Stimulated activated CD8-positive, alpha-beta memory T cell treated with anti-CD3 and anti-CD28 coated beads, Interleukin-4, amount 100 ng/mL, for 48 hours (primary cell): Measurements from ENCODE around the gene ADISSP.

Experiments used
- DNase-seq: peaks from one replicate; pipeline ENCODE4 v3.0.0-alpha.2; 2020

ADISSP gene

DNA sequence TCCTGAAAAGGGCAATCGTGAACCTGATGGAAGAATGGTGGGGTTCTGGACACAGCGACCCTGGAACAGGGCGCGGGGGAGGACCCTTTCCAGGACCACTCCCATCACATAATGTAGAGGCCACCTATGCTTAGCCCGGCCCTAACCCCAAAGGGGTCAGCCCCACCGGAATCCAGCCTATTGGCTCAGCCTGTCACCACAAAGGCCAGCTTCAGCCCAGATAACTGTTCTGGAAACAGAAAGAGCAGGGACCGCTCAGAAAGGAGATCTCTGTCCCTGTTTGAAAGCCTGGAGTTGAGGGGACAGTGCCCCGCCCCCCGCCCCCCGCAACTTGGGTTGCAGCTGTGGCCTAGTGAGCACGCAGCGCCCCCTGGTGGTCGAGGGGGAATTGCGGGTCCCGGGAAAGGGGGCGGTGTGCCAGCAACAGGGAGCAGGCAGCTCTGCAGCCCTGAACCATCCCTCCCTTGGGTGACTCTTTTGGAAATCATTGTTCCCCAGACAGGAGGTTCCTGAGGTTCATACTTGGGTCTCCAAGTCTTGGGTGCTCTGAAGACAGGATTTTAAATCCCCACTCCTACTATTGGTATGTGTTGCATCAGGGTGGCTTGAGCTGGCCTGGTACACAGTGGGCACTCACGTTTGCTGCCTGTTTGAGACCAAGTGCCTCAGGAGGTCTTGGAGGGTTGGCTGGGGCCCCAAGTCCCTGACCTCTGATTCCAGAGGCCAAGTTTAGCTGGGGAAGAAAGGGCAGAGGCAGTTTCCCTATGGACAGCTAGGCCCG, 56.7 kb downstream of the ADISSP start:
- peak; percentile 93 for DNase-seq

DNA sequence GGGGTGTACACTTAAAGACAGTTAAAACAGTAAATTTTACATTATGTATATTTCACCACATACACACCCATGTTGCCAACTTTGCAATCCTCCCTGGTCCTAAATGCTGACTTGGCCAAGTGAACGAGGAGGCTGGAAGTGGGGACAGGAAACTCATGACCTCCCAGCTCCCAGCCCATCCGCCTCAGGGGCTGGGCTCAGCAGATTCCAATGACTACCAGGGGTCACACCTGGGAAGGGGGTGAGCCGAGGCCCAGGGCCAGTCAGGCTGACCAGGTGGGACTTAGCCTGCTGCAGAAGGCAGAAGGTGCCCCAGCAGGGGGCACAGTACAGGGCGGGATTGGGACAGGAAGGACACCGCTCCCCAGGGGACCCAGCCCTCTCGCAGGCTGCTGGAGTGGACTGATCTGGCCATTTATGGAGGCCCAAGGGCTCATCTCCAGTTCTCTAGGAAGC, 57.5 kb downstream of the ADISSP start:
- no peak for DNase-seq

DNA sequence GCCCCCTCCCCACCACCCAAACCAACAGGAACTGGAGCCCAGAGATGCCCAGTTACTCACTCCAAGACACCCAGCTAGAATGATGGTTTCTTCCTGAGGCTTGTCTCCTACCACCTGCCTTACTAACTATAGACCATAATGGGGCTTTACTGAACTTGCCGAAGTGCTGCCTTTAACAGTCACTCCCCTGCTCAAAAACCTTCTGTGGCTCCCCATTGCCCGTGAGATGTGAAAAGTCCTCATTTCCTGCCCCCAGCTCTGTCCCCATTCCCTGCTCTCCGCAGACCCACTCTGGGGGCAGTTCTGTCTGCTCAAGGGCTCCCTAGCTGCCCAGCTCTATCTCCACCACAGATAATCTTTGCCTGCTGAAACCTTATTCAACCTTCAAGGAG, 60.0 kb downstream of the ADISSP start:
- DNase-seq, result no peak

DNA sequence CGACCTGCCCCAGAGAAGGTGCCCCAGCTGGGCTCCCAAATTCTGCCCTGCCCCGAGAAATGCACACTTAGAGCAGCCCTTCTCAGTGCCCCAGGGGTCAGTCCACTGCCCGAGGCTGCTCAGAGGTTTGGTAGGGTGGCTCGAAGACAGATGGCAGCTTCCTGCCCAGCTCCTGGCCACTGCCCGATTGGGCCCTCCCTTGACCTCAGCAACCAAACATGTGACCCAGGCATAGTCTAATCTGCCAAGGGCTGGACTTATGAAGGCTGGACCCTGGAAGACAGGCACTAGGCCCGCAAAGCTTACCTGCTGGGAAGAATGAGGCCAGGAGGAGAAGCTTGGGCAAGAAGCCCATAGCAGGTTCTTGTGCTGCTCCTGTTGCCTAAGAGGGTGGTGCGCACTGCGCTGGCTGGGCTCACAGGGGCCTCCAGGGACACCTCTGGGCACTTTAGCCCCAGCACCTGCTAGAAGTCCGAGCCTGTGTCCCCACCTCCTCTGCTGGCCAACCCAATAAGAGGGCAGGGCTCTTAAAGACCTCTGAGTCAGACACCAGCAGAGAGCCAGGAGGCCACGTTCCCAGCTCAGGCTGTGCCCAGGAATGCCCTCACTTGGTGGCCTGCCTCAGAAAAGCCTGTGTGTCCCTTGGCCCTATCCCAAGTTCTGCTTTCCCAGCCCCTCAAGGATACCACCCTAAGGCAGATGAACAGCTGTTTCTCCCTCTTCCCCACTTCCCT, 60.6 kb downstream of the ADISSP start:
- no peak for DNase-seq

DNA sequence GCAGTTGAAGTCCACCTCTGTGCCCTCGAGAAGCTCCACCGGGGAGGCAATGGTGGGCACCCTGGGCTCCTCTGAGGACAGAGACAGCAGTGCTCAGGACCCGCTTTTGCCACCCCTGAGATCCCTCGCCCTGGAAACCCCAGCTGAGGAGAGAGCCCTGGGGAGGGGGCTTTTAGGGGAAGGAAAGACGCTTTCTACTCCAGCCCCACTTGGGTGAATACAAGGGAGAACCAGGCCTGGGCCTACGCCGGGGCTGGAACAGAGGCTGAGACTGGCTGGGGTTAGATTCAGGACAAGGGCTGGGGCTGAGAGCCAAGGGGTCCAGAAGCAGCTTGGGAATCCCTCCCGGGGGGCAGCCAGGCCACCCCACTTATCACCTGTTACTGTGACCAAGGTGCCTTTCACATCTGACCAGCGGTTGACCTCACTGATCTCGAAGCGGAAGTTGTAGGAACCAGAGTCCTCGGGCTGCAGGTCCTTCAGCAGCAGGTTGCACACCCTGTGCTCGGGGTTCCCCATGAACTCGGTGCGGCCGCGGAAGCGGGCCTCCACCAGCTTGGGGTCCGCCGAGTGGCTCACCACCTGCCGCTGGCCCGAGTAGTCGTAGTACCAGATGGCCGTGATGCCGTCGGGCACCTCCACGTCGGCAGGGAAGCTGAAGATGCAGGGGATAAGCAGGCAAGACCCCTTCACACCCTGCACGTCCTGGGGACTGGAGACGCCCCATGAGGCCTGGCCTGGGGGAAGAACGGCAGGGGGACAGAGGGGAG, 61.4 kb downstream of the ADISSP start:
- no peak for DNase-seq

DNA sequence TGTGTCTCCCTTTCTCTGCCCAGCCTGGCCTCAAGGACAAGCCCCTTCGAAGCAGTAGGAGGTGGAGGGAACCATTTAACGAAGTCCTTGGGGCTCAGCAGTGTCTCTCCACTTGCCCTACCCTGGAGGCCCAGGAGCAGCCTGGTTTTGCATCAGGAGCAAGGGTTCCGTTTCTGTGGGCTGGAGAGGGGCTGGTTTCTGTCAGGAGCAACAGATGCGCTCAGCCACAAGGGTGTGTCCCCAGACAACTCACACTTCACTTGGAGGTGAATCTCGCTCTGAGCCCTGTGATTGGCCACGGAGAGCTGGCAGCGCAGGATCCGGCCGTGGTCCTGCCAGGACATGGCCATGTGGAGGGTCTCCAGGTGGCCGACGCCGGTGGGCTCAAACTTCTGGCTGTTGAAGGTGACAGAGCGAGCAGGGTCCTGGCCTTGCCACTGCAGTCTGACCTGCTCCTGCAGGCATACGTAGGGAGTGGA, 62.0 kb downstream of the ADISSP start:
- DNase-seq, result no peak

DNA sequence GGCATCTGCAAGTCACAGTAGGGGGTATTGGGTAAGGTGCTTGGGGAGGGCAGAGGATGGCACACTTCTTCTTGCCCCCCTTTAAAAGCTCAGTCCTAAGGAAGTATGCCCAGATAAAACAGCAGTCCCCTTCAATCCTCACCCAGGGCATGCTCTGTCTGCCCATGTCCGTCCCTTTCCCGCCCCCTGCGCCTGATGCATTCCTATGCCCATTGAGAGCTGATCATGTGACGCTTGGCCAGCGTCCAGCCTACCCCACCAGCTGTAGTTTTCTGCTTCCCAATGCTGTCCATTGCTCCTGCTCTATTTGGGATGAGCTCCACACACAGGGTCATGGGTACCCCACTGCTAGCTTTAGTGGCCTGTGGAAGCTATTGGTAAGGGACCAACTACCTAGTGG, 63.5 kb downstream of the ADISSP start:
- no peak for DNase-seq
